HG02642 (cell line): ENCODE data around the gene VPS18.

Experiments used
- ATAC-seq: cut with Tn5 transposase; IDR thresholded peaks from one replicate; pipeline ENCODE4 v1.9.1; 2021; ENCODE audit warnings: mild to moderate bottlenecking; ENCODE audit not compliant: unreplicated experiment, poor library complexity

The VPS18 gene

GRCh38 chr15:40918146-40918798, 24.0 kb downstream of the VPS18 start:
- ATAC-seq = no peak

- ATAC-seq = no peak
Observed at GRCh38 chr15:40918799-40919392, 24.6 kb downstream of the VPS18 start.

- no peak for ATAC-seq
Observed at GRCh38 chr15:40921949-40922607, 27.8 kb downstream of the VPS18 start.

- no peak for ATAC-seq
Observed at GRCh38 chr15:40922608-40923005, 28.4 kb downstream of the VPS18 start.

- ATAC-seq = no peak
Observed at GRCh38 chr15:40923551-40923950, 29.3 kb downstream of the VPS18 start.

GRCh38 chr15:40925495-40925862, 31.2 kb downstream of the VPS18 start:
- ATAC-seq = no peak

GRCh38 chr15:40925863-40926658, 31.8 kb downstream of the VPS18 start:
- ATAC-seq = no peak

GRCh38 chr15:40926659-40927494, 32.6 kb downstream of the VPS18 start:
- no peak for ATAC-seq

GRCh38 chr15:40927495-40927872, 33.2 kb downstream of the VPS18 start:
- ATAC-seq = no peak

- no peak for ATAC-seq
Observed at GRCh38 chr15:40927873-40928806, 33.9 kb downstream of the VPS18 start.

- no peak for ATAC-seq
Observed at GRCh38 chr15:40928821-40929659, 34.8 kb downstream of the VPS18 start, which contains the start of gene DLL4. DLL4 (plus strand) TSS chr15:40929340; CDS start chr15:40929669, 329 bp downstream.

- no peak for ATAC-seq
Observed at GRCh38 chr15:40929660-40930429, 35.6 kb downstream of the VPS18 start.

- ATAC-seq = no peak
Observed at GRCh38 chr15:40930430-40931299, 36.4 kb downstream of the VPS18 start.

GRCh38 chr15:40931300-40932142, 37.3 kb downstream of the VPS18 start:
- ATAC-seq = no peak

GRCh38 chr15:40932156-40932555, 37.9 kb downstream of the VPS18 start:
- ATAC-seq = no peak
